GM12878 (cell line): Measurements from ENCODE around the gene LPIN2. TPM values are rescaled to one million over a fixed set of nuclear protein-coding genes. Genes with fewer than 3 reads are reported as not detected.

Experiments
- ATAC-seq: fragments of 200-7000 bp; cut with Tn5 transposase; 3 replicates; pipeline ENCODE4 v1.9.1; 2020; ENCODE audit warnings: mild to moderate bottlenecking, moderate library complexity
- BruUV-seq: library from RNA; stranded (reverse); fragments of 400-500 nt; replicated peaks from 2 replicates; lab custom pipeline; 2021; lab: Mats Ljungman, UMichigan
- CTCF ChIA-PET: fragments of 300-600 bp; sonication (Branson Sonifier 250); formaldehyde crosslinking; extraction: SDS; loops from one replicate; lab custom pipeline; 2021; ENCODE audit warnings: inconsistent platforms; lab: Yijun Ruan, JAX
- POLR2A ChIA-PET: fragments of 350-600 bp; formaldehyde crosslinking; extraction: SDS; loops from one replicate; lab custom pipeline; 2021; ENCODE audit warnings: inconsistent platforms; lab: Charles Lee
- RAD21 ChIA-PET: fragments of 300-600 bp; sonication (Branson Sonifier 250); formaldehyde crosslinking; loops from one replicate; lab custom pipeline; 2023; ENCODE audit warnings: antibody characterized with exemption; ENCODE audit not compliant: unreplicated experiment; lab: Charles Lee
- SMC1A ChIA-PET: fragments of 300-600 bp; sonication (Branson Sonifier 250); formaldehyde crosslinking; loops from one replicate; lab custom pipeline; 2023; ENCODE audit not compliant: unreplicated experiment, uncharacterized antibody; lab: Charles Lee
- DNase-seq: peaks from one replicate; pipeline ENCODE4 v3.0.0-alpha.2; 2011; ENCODE audit warnings: low read depth, low spot score
- FAIRE-seq: peaks from 3 replicates; lab custom pipeline; 2011; peaks lifted over from hg19 to GRCh38; lab: Jason Lieb, UNC
- H2AFZ ChIP-seq: 2 replicates; pipeline ENCODE4 v1.6.0; 2011; ENCODE audit warnings: low read depth, low read length, control low read depth; ENCODE audit not compliant: control insufficient read depth
- H3K27ac ChIP-seq: 2 replicates; pipeline ENCODE4 v1.5.1; 2011; ENCODE audit warnings: control low read depth; ENCODE audit not compliant: control insufficient read depth, insufficient read depth
- H3K27me3 ChIP-seq, 2 experiments: replicated peaks in 1 of 2; 2 replicates each; pipeline versions ENCODE4 v1.6.0 to v1.6.1; 2011; ENCODE audit warnings: low read length in 1 of 2; ENCODE audit not compliant: control insufficient read depth in 2 of 2, insufficient read depth in 2 of 2
- H3K36me3 ChIP-seq, 2 experiments: 2 replicates each; pipeline ENCODE4 v1.5.1; 2011; ENCODE audit warnings: low read length in 1 of 2; ENCODE audit not compliant: control insufficient read depth in 2 of 2, insufficient read depth in 2 of 2
- H3K4me1 ChIP-seq: 2 replicates; pipeline ENCODE4 v1.6.1; 2011; ENCODE audit warnings: mild to moderate bottlenecking, low read length, moderate library complexity, mixed read lengths; ENCODE audit not compliant: control insufficient read depth, insufficient read depth
- H3K4me2 ChIP-seq: 2 replicates; pipeline ENCODE4 v1.6.0; 2011; ENCODE audit warnings: control low read depth; ENCODE audit not compliant: control insufficient read depth, insufficient read depth
- H3K4me3 ChIP-seq: fragments of 200-600 bp; sonication (generic); 2 replicates; pipeline ENCODE4 v1.5.1; 2016
- H3K79me2 ChIP-seq: 2 replicates; pipeline ENCODE4 v1.6.0; 2011; ENCODE audit warnings: low read length; ENCODE audit not compliant: control insufficient read depth, insufficient read depth
- H3K9ac ChIP-seq: 2 replicates; pipeline ENCODE4 v1.8.0; 2011; ENCODE audit warnings: low read length, control low read depth, mixed read lengths; ENCODE audit not compliant: control insufficient read depth, insufficient read depth
- H3K9me3 ChIP-seq: replicated peaks from 3 replicates; pipeline ENCODE4 v1.5.1; 2011; ENCODE audit warnings: mild to moderate bottlenecking, low read length; ENCODE audit not compliant: control insufficient read depth, insufficient read depth
- H4K20me1 ChIP-seq: 2 replicates; pipeline ENCODE4 v1.6.0; 2011; ENCODE audit not compliant: control insufficient read depth, insufficient read depth
- EZH2 ChIP-seq: IDR thresholded peaks from 2 replicates; pipeline ENCODE4 v1.6.1; 2012; ENCODE audit warnings: low read depth, mild to moderate bottlenecking, control low read depth, inconsistent platforms, low read length, borderline replicate concordance; ENCODE audit not compliant: control insufficient read depth
- GATAD2B ChIP-seq: fragments of 450-650 bp; conservative IDR thresholded peaks from 2 replicates; pipeline ENCODE4 v1.6.1; 2017; ENCODE audit warnings: low read depth, mild to moderate bottlenecking, moderate library complexity
- HCFC1 ChIP-seq: fragments of 150-350 bp; IDR thresholded peaks from 2 replicates; pipeline ENCODE4 v1.6.1; 2014; ENCODE audit warnings: low read length
- HDAC2 ChIP-seq: fragments of 200-600 bp; sonication (generic); IDR thresholded peaks from 2 replicates; pipeline ENCODE4 v1.6.1; 2017
- KLF5 ChIP-seq: fragments of 450-650 bp; IDR thresholded peaks from 2 replicates; pipeline ENCODE4 v1.6.1; 2014; ENCODE audit warnings: mild to moderate bottlenecking; ENCODE audit not compliant: partially characterized antibody
- RUNX3 ChIP-seq: IDR thresholded peaks from 2 replicates; pipeline ENCODE4 v1.6.1; 2012; ENCODE audit warnings: low read length, inconsistent platforms
- SMAD5 ChIP-seq: IDR thresholded peaks from 2 replicates; pipeline ENCODE4 v1.6.1; 2016; ENCODE audit warnings: antibody characterized with exemption, low read depth
- SMARCA5 ChIP-seq: fragments of 450-650 bp; IDR thresholded peaks from 2 replicates; pipeline ENCODE4 v1.6.1; 2017; ENCODE audit warnings: mild to moderate bottlenecking
- SMC3 ChIP-seq: IDR thresholded peaks from 2 replicates; pipeline ENCODE4 v1.6.1; 2011; ENCODE audit warnings: low read length, improper control_type of control experiment, borderline replicate concordance
- WGBS: methylation state at CpG from one replicate; pipeline ENCODE4 v1.1.6; 2016; ENCODE audit warnings: low lambda C conversion rate; ENCODE audit not compliant: insufficient replicate concordance, insufficient coverage; ENCODE audit errors: missing lambda C conversion rate; 5-methylcytosine and 5-hydroxymethylcytosine counted together
- in situ Hi-C: fragments of 300-500 bp; cut with MboI; formaldehyde crosslinking; loops from 9 replicates; pipeline ENCODE4 v1.14.3; 2018; ENCODE audit warnings: mixed read lengths
- intact Hi-C: fragments of 100-400 bp; cut with micrococcal nuclease; formaldehyde crosslinking; loops from one replicate; pipeline ENCODE4 v1.14.2; 2022; ENCODE audit not compliant: unreplicated experiment
- polyA plus RNA-seq, 11 experiments: library from polyadenylated mRNA; depleted of rRNA in 4 of 11; unstranded in 6 of 11; stranded (reverse) in 5 of 11; fragments of >200 nt; fragmentation: Nextera tagmentation in 4 of 11; fragmentation: Illumina TruSeq in 1 of 11; extraction: Ambion mirVana in 4 of 11; extraction: Trizol in 1 of 11; gene quantifications; 1 replicate in 1 of 11; 2 replicates in 10 of 11; pipeline versions ENCODE4 v1.2.1 to v1.2.3, GENCODE V29; 2011 to 2016; ENCODE audit warnings: inconsistent platforms in 2 of 11, missing spikeins in 2 of 11, low read depth in 1 of 11
- total RNA-seq, 4 experiments: library from RNA; depleted of rRNA in 3 of 4; stranded (reverse); fragments of >200 nt in 3 of 4; fragmentation: Illumina TruSeq in 1 of 4; extraction: Trizol in 1 of 4; gene quantifications; 2 replicates each; pipeline versions ENCODE4 v1.2.1 to v1.2.3, GENCODE V29; 2013 to 2021
- TF ChIP-seq, protein P1 (sequence below): IDR thresholded peaks from 2 replicates; pipeline ENCODE4 v1.6.1; 2011; ENCODE audit warnings: low read depth, mild to moderate bottlenecking, low read length, moderate library complexity, borderline replicate concordance; ENCODE audit errors: extremely low read depth
- TF ChIP-seq, protein P2 (sequence below): fragments of 450-650 bp; IDR thresholded peaks from 2 replicates; pipeline ENCODE4 v1.6.1; 2017; ENCODE audit warnings: low read depth, mild to moderate bottlenecking, moderate library complexity

Gene LPIN2
- total and polyA plus RNA-seq, 10 of the 15 experiments (the other 5 are each of a cell fraction or from before 2014, with no cell fraction given) = 4.1 to 28.0 (median 15.9) TPM

DNA sequence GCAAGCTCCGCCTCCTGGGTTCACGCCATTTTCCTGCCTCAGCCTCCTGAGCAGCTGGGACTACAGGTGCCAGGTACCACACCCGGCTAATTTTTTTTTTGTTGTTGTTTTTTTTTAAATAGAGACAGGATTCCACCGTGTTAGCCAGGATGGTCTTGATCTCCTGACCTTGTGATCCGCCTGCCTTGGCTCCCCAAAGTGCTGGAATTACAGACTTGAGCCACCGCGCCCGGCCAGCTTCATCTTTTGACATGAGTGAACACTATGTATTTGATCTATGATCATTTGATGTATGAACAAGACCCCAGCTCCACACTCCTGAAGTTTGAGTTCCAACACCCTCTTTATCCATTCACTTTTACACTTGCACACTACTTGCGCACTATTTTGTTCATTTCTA, 43.4 kb upstream of the LPIN2 start:
- Histone ChIP-seq H3K9ac (no peak overlapping the region), H3K9me3 (no peaks in the 10 kb centered on the region; the same call in 2 of the 3 replicates), H3K27ac (no peak overlapping the region), H2AFZ (no peak overlapping the region), H3K79me2 (no peaks in the 10 kb centered on the region), H4K20me1 (no peaks in the 10 kb centered on the region), H3K4me2 (no peak overlapping the region), H3K36me3 (no peaks in the 10 kb centered on the region), H3K27me3 (no peaks in the 10 kb centered on the region), H3K4me3 (no peak overlapping the region), H3K4me1 (peaks cover 24% of the 10 kb centered on the region)
- RAD21 ChIA-PET = no interaction called here
- TF ChIP-seq RUNX3 (no peak), SMARCA5 (no peak), KLF5 (no peak), EZH2 (no peak), HCFC1 (no peak), HDAC2 (no peak), SMAD5 (no peak), SMC3 (no peak), GATAD2B (no peak)
- TF ChIP-seq, protein P1, sequence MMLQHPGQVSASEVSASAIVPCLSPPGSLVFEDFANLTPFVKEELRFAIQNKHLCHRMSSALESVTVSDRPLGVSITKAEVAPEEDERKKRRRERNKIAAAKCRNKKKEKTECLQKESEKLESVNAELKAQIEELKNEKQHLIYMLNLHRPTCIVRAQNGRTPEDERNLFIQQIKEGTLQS = no peak
- TF ChIP-seq, protein P2, sequence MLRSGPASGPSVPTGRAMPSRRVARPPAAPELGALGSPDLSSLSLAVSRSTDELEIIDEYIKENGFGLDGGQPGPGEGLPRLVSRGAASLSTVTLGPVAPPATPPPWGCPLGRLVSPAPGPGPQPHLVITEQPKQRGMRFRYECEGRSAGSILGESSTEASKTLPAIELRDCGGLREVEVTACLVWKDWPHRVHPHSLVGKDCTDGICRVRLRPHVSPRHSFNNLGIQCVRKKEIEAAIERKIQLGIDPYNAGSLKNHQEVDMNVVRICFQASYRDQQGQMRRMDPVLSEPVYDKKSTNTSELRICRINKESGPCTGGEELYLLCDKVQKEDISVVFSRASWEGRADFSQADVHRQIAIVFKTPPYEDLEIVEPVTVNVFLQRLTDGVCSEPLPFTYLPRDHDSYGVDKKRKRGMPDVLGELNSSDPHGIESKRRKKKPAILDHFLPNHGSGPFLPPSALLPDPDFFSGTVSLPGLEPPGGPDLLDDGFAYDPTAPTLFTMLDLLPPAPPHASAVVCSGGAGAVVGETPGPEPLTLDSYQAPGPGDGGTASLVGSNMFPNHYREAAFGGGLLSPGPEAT = no peak
- FAIRE-seq (no peak), DNase-seq (no peak), ATAC-seq (no peak)
- CTCF ChIA-PET = interaction anchor here (1.0 to 2.9 kb wide), 5 partner anchors 9 to 190 kb away, joined by 3 to 9 read pairs (median 6); no protein-coding TSS in a partner anchor
- intact Hi-C loops (no loop called here), in situ Hi-C loops (no loop called here)
- no TSS peak for BruUV-seq
- WGBS = 64% methylated on average over 8 of the region's 9 CpGs
- POLR2A ChIA-PET = no interaction called here
- SMC1A ChIA-PET = interaction anchor here (1.2 kb wide), 1 partner anchor 45 kb away, joined by 3 read pairs; no protein-coding TSS in a partner anchor
